Lung (tissue), 12 donors: Measurements from ENCODE around the gene WDR64. TPM values are rescaled to one million over a fixed set of nuclear protein-coding genes. Genes with fewer than 3 reads are reported as not detected.

Experiments used
- ATAC-seq: fragments of 200-7000 bp; cut with Tn5 transposase; one replicate; pipeline ENCODE4 v1.9.1; 2020; ENCODE audit warnings: moderate number of reproducible peaks; ENCODE audit not compliant: insufficient read depth, low FRiP score
- DNase-seq, 3 donors: peaks; one replicate each; pipeline ENCODE4 v3.0.0-alpha.2; 2013 to 2017
- H3K27ac ChIP-seq, 2 donors: one replicate each; pipeline ENCODE4 v1.5.1; 2013; ENCODE audit warnings: mild to moderate bottlenecking in 2 of 2, moderate library complexity in 2 of 2, control low read depth in 1 of 2, inconsistent platforms in 1 of 2, low read depth in 1 of 2, low read length in 1 of 2
- H3K27me3 ChIP-seq, 3 donors: one replicate each; pipeline ENCODE4 v1.5.1; 2013; ENCODE audit warnings: low read length in 2 of 3; ENCODE audit not compliant: control insufficient read depth in 3 of 3, insufficient read depth in 3 of 3
- H3K36me3 ChIP-seq, 4 donors: one replicate each; pipeline ENCODE4 v1.5.1; 2013; ENCODE audit warnings: low read length in 4 of 4, mild to moderate bottlenecking in 1 of 4, moderate library complexity in 1 of 4; ENCODE audit not compliant: control insufficient read depth in 4 of 4, insufficient read depth in 4 of 4
- H3K4me1 ChIP-seq, 5 donors: one replicate each; pipeline ENCODE4 v1.5.1; 2013; ENCODE audit warnings: low read length in 5 of 5, mild to moderate bottlenecking in 2 of 5, moderate library complexity in 1 of 5; ENCODE audit not compliant: control insufficient read depth in 5 of 5, insufficient read depth in 5 of 5
- H3K4me3 ChIP-seq: one replicate; pipeline ENCODE4 v1.5.1; 2013; ENCODE audit warnings: mild to moderate bottlenecking, control low read depth, moderate library complexity
- H3K9ac ChIP-seq, 2 donors: one replicate each; pipeline ENCODE4 v1.5.1; 2013; ENCODE audit warnings: low read length in 2 of 2, control low read depth in 1 of 2; ENCODE audit not compliant: insufficient read depth in 1 of 2
- H3K9me3 ChIP-seq, 4 donors: one replicate each; pipeline ENCODE4 v1.5.1; 2013; ENCODE audit warnings: low read length in 3 of 4, mild to moderate bottlenecking in 1 of 4, moderate library complexity in 1 of 4; ENCODE audit not compliant: control insufficient read depth in 4 of 4, insufficient read depth in 3 of 4
- WGBS, 2 donors: extraction: QIAGEN DNeasy Blood & Tissue Kit; methylation state at CpG; one replicate each; pipeline ENCODE4 v1.1.7; 2013; 5-methylcytosine and 5-hydroxymethylcytosine counted together
- polyA plus RNA-seq, 2 donors: library from polyadenylated mRNA; stranded (reverse); fragments of 200-250 nt; gene quantifications; one replicate each; pipeline ENCODE4 v1.2.1, GENCODE V29; 2013
- total RNA-seq, 2 donors: library from RNA; depleted of rRNA in 1 of 2; stranded (reverse); fragments of >200 nt in 1 of 2; gene quantifications; one replicate each; pipeline ENCODE4 v1.2.1, GENCODE V29; 2014 to 2021
- TF ChIP-seq, protein P1 (sequence below): IDR thresholded peaks from 2 replicates; pipeline ENCODE4 v1.5.1; 2012; ENCODE audit warnings: mild to moderate bottlenecking; ENCODE audit errors: control extremely low read depth, extremely low read depth
- donor health status: control.
- donor health status: control.
- donor health status: Bipolar disorder and iron deficiency.
- donor health status: healthy.
- donor health status: DM: yes; HTN: yes; CAD: no.

WDR64 gene
- total and polyA plus RNA-seq, 4 donors, result not detected

DNA sequence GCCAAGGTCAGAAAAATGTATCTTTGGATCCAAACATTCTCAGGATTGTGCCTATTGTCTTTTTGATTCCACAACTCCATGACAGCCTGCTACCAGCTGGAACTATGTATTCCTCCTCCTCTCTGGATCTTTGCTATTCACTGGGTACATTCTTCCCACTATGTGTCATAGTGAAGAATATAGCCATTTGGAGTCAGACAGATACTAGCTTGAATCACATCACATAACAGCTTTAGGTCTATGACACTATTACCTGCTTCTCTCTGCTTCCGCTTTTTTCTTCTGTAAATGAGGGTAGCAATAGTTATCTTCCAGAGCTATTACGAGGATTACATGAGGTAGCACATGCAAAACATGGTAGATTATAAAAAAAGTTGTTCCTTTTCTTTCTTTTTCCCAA, 190.5 kb downstream of the WDR64 start:
- TF ChIP-seq, protein P1, sequence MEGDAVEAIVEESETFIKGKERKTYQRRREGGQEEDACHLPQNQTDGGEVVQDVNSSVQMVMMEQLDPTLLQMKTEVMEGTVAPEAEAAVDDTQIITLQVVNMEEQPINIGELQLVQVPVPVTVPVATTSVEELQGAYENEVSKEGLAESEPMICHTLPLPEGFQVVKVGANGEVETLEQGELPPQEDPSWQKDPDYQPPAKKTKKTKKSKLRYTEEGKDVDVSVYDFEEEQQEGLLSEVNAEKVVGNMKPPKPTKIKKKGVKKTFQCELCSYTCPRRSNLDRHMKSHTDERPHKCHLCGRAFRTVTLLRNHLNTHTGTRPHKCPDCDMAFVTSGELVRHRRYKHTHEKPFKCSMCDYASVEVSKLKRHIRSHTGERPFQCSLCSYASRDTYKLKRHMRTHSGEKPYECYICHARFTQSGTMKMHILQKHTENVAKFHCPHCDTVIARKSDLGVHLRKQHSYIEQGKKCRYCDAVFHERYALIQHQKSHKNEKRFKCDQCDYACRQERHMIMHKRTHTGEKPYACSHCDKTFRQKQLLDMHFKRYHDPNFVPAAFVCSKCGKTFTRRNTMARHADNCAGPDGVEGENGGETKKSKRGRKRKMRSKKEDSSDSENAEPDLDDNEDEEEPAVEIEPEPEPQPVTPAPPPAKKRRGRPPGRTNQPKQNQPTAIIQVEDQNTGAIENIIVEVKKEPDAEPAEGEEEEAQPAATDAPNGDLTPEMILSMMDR, result no peak
- Histone ChIP-seq H3K4me1 (peaks cover 0 to 6% (median 0%) of the 10 kb centered on the region in 5 donors), H3K27me3 (peaks cover 0 to 5% (median 0%) of the 10 kb centered on the region in 3 donors), H3K36me3 (no peaks in the 10 kb centered on the region), H3K27ac (no peak overlapping the region), H3K4me3 (no peak overlapping the region), H3K9me3 (no peaks in the 10 kb centered on the region), H3K9ac (no peak overlapping the region)
- DNase-seq (no peak), ATAC-seq (no peak)
- 90 to 96% methylated on average over 2 of the region's 2 CpGs for WGBS, 2 donors

DNA sequence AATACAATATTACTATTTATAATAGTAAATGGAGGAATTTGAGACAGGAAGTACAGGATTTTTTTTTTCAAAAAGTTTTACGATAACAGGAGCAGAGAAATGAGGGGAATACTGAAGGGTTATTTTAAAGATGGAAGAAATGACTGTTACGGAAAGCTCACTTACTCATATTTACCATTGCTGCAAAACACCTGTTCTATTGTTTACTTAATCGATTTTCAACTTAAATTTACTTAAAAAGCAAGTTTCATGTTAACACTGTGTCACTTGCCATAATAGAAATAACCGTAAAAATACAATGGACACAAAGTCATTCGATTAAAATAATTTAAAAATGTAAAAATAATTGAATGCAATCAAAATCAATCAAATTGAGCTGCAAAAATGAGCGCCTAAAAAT, 192.5 kb downstream of the WDR64 start:
- peaks cover 0 to 3% (median 0%) of the 10 kb centered on the region in 3 donors for H3K27me3 ChIP-seq
- H3K9me3 ChIP-seq, result no peaks in the 10 kb centered on the region
- DNase-seq, result no peak
- TF ChIP-seq, protein P1, result no peak
- WGBS, 2 donors, result 84 to 88% methylated on average over 6 of the region's 6 CpGs
- no peak overlapping the region for H3K27ac ChIP-seq
- H3K4me1 ChIP-seq, result peaks cover 0 to 21% (median 5%) of the 10 kb centered on the region in 5 donors
- H3K9ac ChIP-seq, result no peak overlapping the region
- H3K36me3 ChIP-seq, result peaks cover 0 to 4% (median 0%) of the 10 kb centered on the region in 4 donors
- H3K4me3 ChIP-seq, result no peak overlapping the region
- ATAC-seq, result no peak

- peaks cover 0 to 23% (median 5%) of the 10 kb centered on the region in 5 donors for H3K4me1 ChIP-seq
- H3K27ac ChIP-seq, result no peak overlapping the region
- TF ChIP-seq, protein P1, result no peak
- no peak for ATAC-seq
- H3K36me3 ChIP-seq, result peaks cover 0 to 4% (median 0%) of the 10 kb centered on the region in 4 donors
- no peak overlapping the region for H3K9ac ChIP-seq
- H3K4me3 ChIP-seq, result no peak overlapping the region
- H3K27me3 ChIP-seq, result peaks cover 0 to 3% (median 0%) of the 10 kb centered on the region in 3 donors
- DNase-seq, result no peak
- no peaks in the 10 kb centered on the region for H3K9me3 ChIP-seq
Measured at GRCh38 chr1:241846375-241846774, 194.3 kb downstream of the WDR64 start.
